Activated naive CD4-positive, alpha-beta T cell treated with anti-CD3 and anti-CD28 coated beads, Interleukin-2, amount 50 U/mL, for 16 hours (primary cell): ENCODE results near the gene GOLGA1.

Source experiments
- DNase-seq: peaks from one replicate; pipeline ENCODE4 v3.0.0-alpha.2; 2020

Gene GOLGA1

GRCh38 chr9:124831642-124832364 lies 109.1 kb downstream of the GOLGA1 start:
- no peak for DNase-seq

DNA sequence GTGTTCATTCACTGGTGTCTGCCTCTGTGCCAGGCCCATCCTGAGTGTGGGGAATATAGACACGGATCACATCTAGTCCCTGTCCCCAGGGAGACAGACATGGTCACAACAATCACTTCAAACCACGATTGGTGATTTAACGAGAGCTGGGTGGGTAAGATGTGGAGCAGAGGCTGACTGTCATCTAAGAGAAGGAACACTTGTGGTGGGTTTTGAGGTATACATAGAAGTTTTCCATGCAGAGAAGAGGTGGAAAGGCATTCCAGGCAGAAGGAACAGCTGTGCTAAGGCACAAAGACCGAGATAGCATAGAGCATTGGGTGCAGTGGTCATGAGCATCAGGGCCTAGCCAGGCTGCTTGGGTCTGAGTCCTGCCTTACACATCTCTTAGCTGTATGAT lies 110.3 kb downstream of the GOLGA1 start:
- DNase-seq: no peak

DNA sequence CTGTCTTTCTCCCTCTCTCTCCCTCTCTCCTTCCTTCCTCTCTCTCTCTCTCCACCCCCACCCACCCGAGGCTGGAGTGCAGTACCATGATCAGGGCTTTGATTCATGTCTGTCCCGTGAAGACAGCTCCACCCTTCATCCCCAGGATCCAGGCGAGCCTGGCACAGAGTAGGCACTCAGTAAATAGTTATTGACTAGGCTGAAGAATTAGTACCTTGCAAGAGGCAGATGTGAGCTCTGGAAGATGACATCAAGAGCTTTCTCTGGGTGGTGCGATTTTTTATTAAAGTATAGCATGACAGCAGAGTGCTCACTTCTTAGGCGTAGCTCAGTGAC lies 111.6 kb downstream of the GOLGA1 start:
- DNase-seq: no peak

- DNase-seq: no peak
Measured at GRCh38 chr9:124828489-124829333, 112.2 kb downstream of the GOLGA1 start.
